NT2/D1 (cell line): ENCODE results near the gene CCDC188.

Experiments
- SUZ12 ChIP-seq: IDR thresholded peaks from 2 replicates; pipeline ENCODE4 v1.6.1; 2011; ENCODE audit not compliant: insufficient read length, insufficient read depth; ENCODE audit errors: extremely low read depth
- YY1 ChIP-seq: IDR thresholded peaks from 2 replicates; pipeline ENCODE4 v1.6.1; 2011; ENCODE audit not compliant: insufficient read length, insufficient read depth
- ZNF274 ChIP-seq: IDR thresholded peaks from 2 replicates; pipeline ENCODE4 v1.6.1; 2011; ENCODE audit warnings: mild to moderate bottlenecking, low read depth, low read length

GRCh38 chr22:20125201-20126174 is 25.4 kb downstream of the CCDC188 start:
- TF ChIP-seq SUZ12: no peak
- TF ChIP-seq YY1: no peak
- no peak for TF ChIP-seq ZNF274
